ENCODE results near the gene SLAMF8. TPM values are rescaled to one million over a fixed set of nuclear protein-coding genes. Genes with fewer than 3 reads are reported as not detected.

Gene SLAMF8
- total RNA-seq, 1 donor from 2014 or later: not detected

GRCh38 chr1:159800177-159800930, 26.3 kb upstream of the SLAMF8 start:
- peaks cover 5% of the 10 kb centered on the region for H3K27me3 Mint-ChIP-seq (ENCODE audit: unreplicated experiment)
- peaks cover 11% of the 10 kb centered on the region for H3K4me1 Mint-ChIP-seq (ENCODE audit: low read depth, unreplicated experiment)
- H3K27ac Mint-ChIP-seq (ENCODE audit: unreplicated experiment): no peak overlapping the region
- TF ChIP-seq CTCF (IDR thresholded peaks at IDR 0.05; ENCODE audit: partially characterized antibody, unreplicated experiment): no peak
- H3K36me3 Mint-ChIP-seq (ENCODE audit: unreplicated experiment): no peaks in the 10 kb centered on the region
- H3K9me3 Mint-ChIP-seq (ENCODE audit: unreplicated experiment): peaks cover 4% of the 10 kb centered on the region
- H3K4me3 Mint-ChIP-seq (ENCODE audit: unreplicated experiment): no peak overlapping the region
- DNase-seq: no peak

GRCh38 chr1:159802111-159802510, 24.6 kb upstream of the SLAMF8 start, which contains the start of gene FCRL6:
FCRL6 (plus strand) TSS chr1:159802360; CDS start chr1:159802425, 65 bp downstream.
- Mint-ChIP-seq H3K36me3 (ENCODE audit: unreplicated experiment) (peaks cover 2% of the 10 kb centered on the region), H3K4me1 (ENCODE audit: low read depth, unreplicated experiment) (peaks cover 4% of the 10 kb centered on the region), H3K27ac (ENCODE audit: unreplicated experiment) (no peak within 1 kb of the TSS), H3K4me3 (ENCODE audit: unreplicated experiment) (no peak within 1 kb of the TSS), H3K27me3 (ENCODE audit: unreplicated experiment) (peaks cover 6% of the 10 kb centered on the region), H3K9me3 (ENCODE audit: unreplicated experiment) (peaks cover 2% of the 10 kb centered on the region)
- TF ChIP-seq CTCF (IDR thresholded peaks at IDR 0.05; ENCODE audit: partially characterized antibody, unreplicated experiment): no peak
- no peak for DNase-seq

- TF ChIP-seq CTCF (IDR thresholded peaks at IDR 0.05; ENCODE audit: partially characterized antibody, unreplicated experiment): no peak
- no peak overlapping the region for H3K27ac Mint-ChIP-seq (ENCODE audit: unreplicated experiment)
- H3K4me1 Mint-ChIP-seq (ENCODE audit: low read depth, unreplicated experiment): no peaks in the 10 kb centered on the region
- no peak overlapping the region for H3K4me3 Mint-ChIP-seq (ENCODE audit: unreplicated experiment)
- no peak for DNase-seq
- peaks cover 6% of the 10 kb centered on the region for H3K27me3 Mint-ChIP-seq (ENCODE audit: unreplicated experiment)
- peaks cover 6% of the 10 kb centered on the region for H3K36me3 Mint-ChIP-seq (ENCODE audit: unreplicated experiment)
- no peaks in the 10 kb centered on the region for H3K9me3 Mint-ChIP-seq (ENCODE audit: unreplicated experiment)
Measured at GRCh38 chr1:159803956-159804689, 22.6 kb upstream of the SLAMF8 start.

- Mint-ChIP-seq H3K36me3 (ENCODE audit: unreplicated experiment) (peaks cover 6% of the 10 kb centered on the region), H3K27ac (ENCODE audit: unreplicated experiment) (no peak overlapping the region), H3K9me3 (ENCODE audit: unreplicated experiment) (no peaks in the 10 kb centered on the region), H3K4me1 (ENCODE audit: low read depth, unreplicated experiment) (no peaks in the 10 kb centered on the region), H3K27me3 (ENCODE audit: unreplicated experiment) (peaks cover 9% of the 10 kb centered on the region), H3K4me3 (ENCODE audit: unreplicated experiment) (no peak overlapping the region)
- DNase-seq: no peak
- no peak for TF ChIP-seq CTCF (IDR thresholded peaks at IDR 0.05; ENCODE audit: partially characterized antibody, unreplicated experiment)
Measured at GRCh38 chr1:159804924-159805323, 21.7 kb upstream of the SLAMF8 start.

GRCh38 chr1:159815926-159816325, 10.7 kb upstream of the SLAMF8 start:
- H3K27me3 Mint-ChIP-seq (ENCODE audit: unreplicated experiment): peaks cover 5% of the 10 kb centered on the region
- H3K4me1 Mint-ChIP-seq (ENCODE audit: low read depth, unreplicated experiment): peaks cover 7% of the 10 kb centered on the region
- no peaks in the 10 kb centered on the region for H3K36me3 Mint-ChIP-seq (ENCODE audit: unreplicated experiment)
- H3K27ac Mint-ChIP-seq (ENCODE audit: unreplicated experiment): no peak overlapping the region
- no peak for DNase-seq
- H3K4me3 Mint-ChIP-seq (ENCODE audit: unreplicated experiment): no peak overlapping the region
- TF ChIP-seq CTCF (IDR thresholded peaks at IDR 0.05; ENCODE audit: partially characterized antibody, unreplicated experiment): no peak
- no peaks in the 10 kb centered on the region for H3K9me3 Mint-ChIP-seq (ENCODE audit: unreplicated experiment)
